HepG2 (cell line): ENCODE results near the gene USP32. TPM values are rescaled to one million over a fixed set of nuclear protein-coding genes. Genes with fewer than 3 reads are reported as not detected.

ENCODE experiments used
- ATAC-seq: fragments of 200-7000 bp; cut with Tn5 transposase; 3 replicates; pipeline ENCODE4 v1.9.1; 2020; ENCODE audit warnings: mild to moderate bottlenecking, moderate library complexity
- BruUV-seq: library from RNA; stranded (reverse); fragments of 400-500 nt; replicated peaks from 2 replicates; lab custom pipeline; 2021; lab: Mats Ljungman, UMichigan
- CTCF ChIA-PET: fragments of 300-600 bp; formaldehyde crosslinking; extraction: SDS; loops from one replicate; lab custom pipeline; 2021; ENCODE audit warnings: low total read pairs, inconsistent platforms, low intra/inter-chr PET ratio; lab: Yijun Ruan, JAX
- POLR2A ChIA-PET: fragments of 350-600 bp; sonication (Branson Sonifier 250); formaldehyde crosslinking; loops from one replicate; lab custom pipeline; 2020; ENCODE audit warnings: antibody characterized with exemption, inconsistent platforms; lab: Yijun Ruan, JAX
- DNase-seq: peaks from one replicate; pipeline ENCODE4 v3.0.0-alpha.2; 2015; ENCODE audit warnings: low spot score
- FAIRE-seq: peaks from 3 replicates; lab custom pipeline; 2011; peaks lifted over from hg19 to GRCh38; lab: Jason Lieb, UNC
- H2AFZ ChIP-seq: one replicate; pipeline ENCODE4 v1.6.1; 2011; ENCODE audit warnings: low read length, inconsistent platforms
- H3K27ac ChIP-seq: fragments of 300-600 bp; 3 replicates; pipeline ENCODE4 v1.8.0; 2011; ENCODE audit warnings: mixed run types, mild to moderate bottlenecking, mixed read lengths, low read length, inconsistent platforms; ENCODE audit not compliant: insufficient read depth; ENCODE audit errors: extremely low read length
- H3K27me3 ChIP-seq, 2 experiments: fragments of 200-600 bp in 1 of 2; 2 replicates in 1 of 2; 3 replicates in 1 of 2; pipeline versions ENCODE4 v1.6.0 to v1.8.0; 2011; ENCODE audit warnings: low read length in 2 of 2, mild to moderate bottlenecking in 2 of 2, moderate library complexity in 2 of 2, inconsistent platforms in 1 of 2; ENCODE audit not compliant: insufficient read depth in 2 of 2, control insufficient read depth in 1 of 2
- H3K36me3 ChIP-seq, 2 experiments: fragments of 200-600 bp in 1 of 2; replicated peaks in 1 of 2; 2 replicates in 1 of 2; 3 replicates in 1 of 2; pipeline versions ENCODE4 v1.5.1 to v1.8.0; 2011; ENCODE audit warnings: low read length in 2 of 2, inconsistent platforms in 1 of 2; ENCODE audit not compliant: insufficient read depth in 2 of 2, control insufficient read depth in 1 of 2
- H3K4me1 ChIP-seq: 2 replicates; pipeline ENCODE4 v1.5.1; 2012; ENCODE audit warnings: low read length, inconsistent platforms; ENCODE audit not compliant: insufficient read depth
- H3K4me2 ChIP-seq: 2 replicates; pipeline ENCODE4 v1.6.0; 2011; ENCODE audit warnings: low read depth, low read length, inconsistent platforms
- H3K4me3 ChIP-seq, 3 experiments: fragments of 200-600 bp in 1 of 3; sonication (generic), shearing (Covaris generic) in 1 of 3; replicated peaks in 1 of 3; 2 replicates each; pipeline ENCODE4 v1.5.1; 2011 to 2016; ENCODE audit warnings: low read length in 3 of 3, inconsistent platforms in 2 of 3, low read depth in 2 of 3, mild to moderate bottlenecking in 2 of 3, control low read depth in 1 of 3, mixed read lengths in 1 of 3; ENCODE audit not compliant: insufficient read depth in 1 of 3
- H3K79me2 ChIP-seq: one replicate; pipeline ENCODE4 v1.6.1; 2011; ENCODE audit warnings: low read length, inconsistent platforms; ENCODE audit not compliant: insufficient read depth
- H3K9ac ChIP-seq: 2 replicates; pipeline ENCODE4 v1.6.0; 2011; ENCODE audit warnings: mild to moderate bottlenecking, low read depth, low read length, inconsistent platforms; ENCODE audit not compliant: insufficient read depth
- H3K9me3 ChIP-seq: 2 replicates; pipeline ENCODE4 v1.5.1; 2012; ENCODE audit warnings: mild to moderate bottlenecking, low read length
- H4K20me1 ChIP-seq: 2 replicates; pipeline ENCODE4 v1.6.0; 2011; ENCODE audit warnings: inconsistent platforms, mild to moderate bottlenecking, low read length, moderate library complexity; ENCODE audit not compliant: insufficient read depth
- ATF7 ChIP-seq, 2 experiments: fragments of 450-650 bp in 1 of 2; sonication (generic) in 1 of 2; formaldehyde crosslinking in 1 of 2; IDR thresholded peaks; 2 replicates each; pipeline versions ENCODE4 v1.4.0 to v1.6.1; 2016 to 2020; ENCODE audit warnings: antibody characterized with exemption in 1 of 2, mild to moderate bottlenecking in 1 of 2, missing genetic modification reagents in 1 of 2
- BRD4 ChIP-seq: sonication (generic); formaldehyde crosslinking; IDR thresholded peaks from 2 replicates; pipeline ENCODE4 v1.4.0; 2020; ENCODE audit warnings: missing genetic modification reagents
- MAF1 ChIP-seq: sonication (generic); formaldehyde crosslinking; IDR thresholded peaks from 2 replicates; pipeline ENCODE4 v1.5.0; 2020; ENCODE audit warnings: missing genetic modification reagents, borderline replicate concordance
- NCOA5 ChIP-seq: sonication (generic); formaldehyde crosslinking; IDR thresholded peaks from 2 replicates; pipeline ENCODE4 v1.4.0; 2020; ENCODE audit warnings: missing genetic modification reagents
- NFE2L2 ChIP-seq: fragments of 150-350 bp; IDR thresholded peaks from 2 replicates; pipeline ENCODE4 v1.6.1; 2014; ENCODE audit warnings: low read length
- PHF20 ChIP-seq: sonication (generic); formaldehyde crosslinking; IDR thresholded peaks from 2 replicates; pipeline ENCODE4 v1.5.0; 2020; ENCODE audit warnings: mild to moderate bottlenecking, missing genetic modification reagents
- POGZ ChIP-seq: sonication (generic); formaldehyde crosslinking; IDR thresholded peaks from 2 replicates; pipeline ENCODE4 v1.4.0; 2020; ENCODE audit warnings: mild to moderate bottlenecking, missing genetic modification reagents
- PRDM10 ChIP-seq: sonication (generic); formaldehyde crosslinking; IDR thresholded peaks from 2 replicates; pipeline ENCODE4 v1.4.0; 2020; ENCODE audit warnings: low read depth, missing genetic modification reagents
- SMARCE1 ChIP-seq: fragments of 450-650 bp; IDR thresholded peaks from 2 replicates; pipeline ENCODE4 v1.6.1; 2017; ENCODE audit warnings: borderline replicate concordance
- ZFAT ChIP-seq: sonication (generic); formaldehyde crosslinking; conservative IDR thresholded peaks from 2 replicates; pipeline ENCODE4 v1.8.1; 2023; ENCODE audit warnings: missing genetic modification reagents, inconsistent platforms
- ZKSCAN1 ChIP-seq: fragments of 150-350 bp; IDR thresholded peaks from 2 replicates; pipeline ENCODE4 v1.6.1; 2014; ENCODE audit warnings: low read length
- ZMYM3 ChIP-seq: sonication (generic); formaldehyde crosslinking; IDR thresholded peaks from 2 replicates; pipeline ENCODE4 v1.5.1; 2020; ENCODE audit warnings: mild to moderate bottlenecking, missing genetic modification reagents
- ZNF224 ChIP-seq: sonication (generic); formaldehyde crosslinking; IDR thresholded peaks from 2 replicates; pipeline ENCODE4 v1.5.0; 2020; ENCODE audit warnings: mild to moderate bottlenecking, missing genetic modification reagents
- ZNF256 ChIP-seq: sonication (generic); formaldehyde crosslinking; conservative IDR thresholded peaks from 2 replicates; pipeline ENCODE4 v1.4.0; 2020; ENCODE audit warnings: missing genetic modification reagents
- ZNF33A ChIP-seq: sonication (generic); formaldehyde crosslinking; IDR thresholded peaks from 2 replicates; pipeline ENCODE4 v1.5.1; 2020; ENCODE audit warnings: missing genetic modification reagents, mild to moderate bottlenecking, moderate library complexity, borderline replicate concordance
- ZNF33B ChIP-seq: sonication (generic); formaldehyde crosslinking; IDR thresholded peaks from 2 replicates; pipeline ENCODE4 v1.5.1; 2020; ENCODE audit warnings: mild to moderate bottlenecking, missing genetic modification reagents
- ZNF703 ChIP-seq: sonication (generic); formaldehyde crosslinking; IDR thresholded peaks from 2 replicates; pipeline ENCODE4 v1.5.1; 2020; ENCODE audit warnings: missing genetic modification reagents, mild to moderate bottlenecking, moderate library complexity, borderline replicate concordance
- ZNF737 ChIP-seq: sonication (generic); formaldehyde crosslinking; IDR thresholded peaks from 2 replicates; pipeline ENCODE4 v1.5.0; 2020; ENCODE audit warnings: missing genetic modification reagents, mild to moderate bottlenecking, borderline replicate concordance
- ZNF850 ChIP-seq: sonication (generic); formaldehyde crosslinking; conservative IDR thresholded peaks from 2 replicates; pipeline ENCODE4 v1.9.0; 2021; ENCODE audit warnings: mild to moderate bottlenecking, missing genetic modification reagents
- ZSCAN5A ChIP-seq: sonication (generic); formaldehyde crosslinking; IDR thresholded peaks from 2 replicates; pipeline ENCODE4 v1.8.0; 2022; ENCODE audit warnings: mild to moderate bottlenecking, missing genetic modification reagents, borderline replicate concordance
- WGBS: methylation state at CpG from one replicate; pipeline ENCODE4 v1.1.6; 2017; ENCODE audit warnings: low lambda C conversion rate; 5-methylcytosine and 5-hydroxymethylcytosine counted together
- in situ Hi-C: cut with HindIII; loops from 2 replicates; pipeline ENCODE4 v1.10.0; 2017; ENCODE audit warnings: low pct_unique_long_range_greater_than_20kb; ENCODE audit not compliant: extremely low pct_ligation_motif_present
- intact Hi-C: fragments of 100-400 bp; cut with micrococcal nuclease; formaldehyde crosslinking; loops from one replicate; pipeline ENCODE4 v1.10.0; 2022; ENCODE audit not compliant: unreplicated experiment
- polyA plus RNA-seq, 8 experiments: library from polyadenylated mRNA; depleted of rRNA in 3 of 8; stranded (reverse) in 7 of 8; unstranded in 1 of 8; fragments of >200 nt; fragmentation: Illumina TruSeq in 4 of 8; extraction: Trizol in 4 of 8; gene quantifications; 2 replicates each; pipeline versions ENCODE4 v1.2.1 to v1.2.3, GENCODE V29; 2011 to 2016; ENCODE audit warnings: low read depth in 4 of 8, missing spikeins in 1 of 8, mixed read lengths in 1 of 8; ENCODE audit not compliant: insufficient read depth in 1 of 8
- total RNA-seq, 5 experiments: library from RNA; depleted of rRNA; stranded (reverse); fragments of >200 nt; fragmentation: Illumina TruSeq; extraction: Trizol; gene quantifications; 2 replicates each; pipeline ENCODE4 v1.2.3, GENCODE V29; 2016; ENCODE audit warnings: low read depth in 1 of 5

USP32 gene
- total and polyA plus RNA-seq, 2 of the 13 experiments (the other 11 are each of a cell fraction or from before 2014, with no cell fraction given) = 24.9 to 39.9 TPM

GRCh38 chr17:60354223-60354622 lies 37.7 kb downstream of the USP32 start:
- no peaks in the 10 kb centered on the region for H3K9me3 ChIP-seq
- H3K36me3 ChIP-seq = no peaks in the 10 kb centered on the region
- no peak for TF ChIP-seq ZNF224 (CRISPR knock-in tag)
- no peak for TF ChIP-seq ZSCAN5A
- no peak for TF ChIP-seq ZNF33A (CRISPR knock-in tag)
- TF ChIP-seq ZNF703 (CRISPR knock-in tag) = no peak
- TF ChIP-seq ZKSCAN1 = no peak
- no peak for TF ChIP-seq NCOA5 (CRISPR knock-in tag)
- TF ChIP-seq PHF20 (CRISPR knock-in tag) = no peak
- TF ChIP-seq ZNF256 (CRISPR knock-in tag) = no peak
- TF ChIP-seq SMARCE1 = no peak
- no peak for TF ChIP-seq POGZ (CRISPR knock-in tag)
- TF ChIP-seq NFE2L2 = no peak
- TF ChIP-seq PRDM10 (CRISPR knock-in tag) = no peak
- TF ChIP-seq ZNF737 (CRISPR knock-in tag) = no peak
- TF ChIP-seq MAF1 (CRISPR knock-in tag) = no peak
- no peak for TF ChIP-seq ZMYM3 (CRISPR knock-in tag)
- no peak for TF ChIP-seq ATF7 (IDR thresholded peaks at IDR 0.05)
- no peak for TF ChIP-seq ATF7 (CRISPR knock-in tag; IDR thresholded peaks at IDR 0.05)
- no peak for TF ChIP-seq ZNF33B (CRISPR knock-in tag)
- TF ChIP-seq BRD4 (CRISPR knock-in tag) = no peak
- TF ChIP-seq ZFAT (CRISPR knock-in tag) = no peak
- TF ChIP-seq ZNF850 = no peak
- DNase-seq = peak; percentile 38
- BruUV-seq = no TSS peak
- peaks cover 24% of the 10 kb centered on the region for H3K79me2 ChIP-seq
- H3K27me3 ChIP-seq = no peaks in the 10 kb centered on the region
- no peak for ATAC-seq
- H3K27ac ChIP-seq = no peak overlapping the region
- in situ Hi-C loops = no loop called here
- peaks cover 25% of the 10 kb centered on the region; the same call in 1 of the 2 replicates for H4K20me1 ChIP-seq
- CTCF ChIA-PET = interaction anchor here (0.6 kb wide), 1 partner anchor 32 kb away, joined by 3 read pairs; no protein-coding TSS in a partner anchor
- peaks cover 47% of the 10 kb centered on the region for H3K4me1 ChIP-seq
- no peak overlapping the region for H2AFZ ChIP-seq
- no peak overlapping the region for H3K4me2 ChIP-seq
- H3K4me3 ChIP-seq = no peak overlapping the region
- H3K9ac ChIP-seq = no peak overlapping the region
- intact Hi-C loops = no loop called here
- POLR2A ChIA-PET = no interaction called here
- no peak for FAIRE-seq
- WGBS = 27% methylated on average over 1 of the region's 1 CpG
